Neural progenitor cell (in vitro differentiated cells): ENCODE results near the gene LRRC27. TPM values are rescaled to one million over a fixed set of nuclear protein-coding genes. Genes with fewer than 3 reads are reported as not detected.
A peak's percentile ranks its signal among the peaks of the same experiment; 100 is the strongest.
"Not testable (repeated sequence)": the region's sequence is repeated elsewhere in the genome, so short reads cannot be mapped to it uniquely, and the experiment has no call there.

Experiments used
- DNase-seq: peaks from one replicate; pipeline ENCODE4 v3.0.0-alpha.2; 2016; ENCODE audit warnings: low spot score
- H2AFZ ChIP-seq: fragments of 200-600 bp; sonication (generic); replicated peaks from 2 replicates; pipeline ENCODE4 v1.6.1; 2016; ENCODE audit warnings: antibody characterized with exemption
- H3F3A ChIP-seq: fragments of 200-600 bp; sonication (generic); 2 replicates; pipeline ENCODE4 v1.6.1; 2016; ENCODE audit warnings: antibody characterized with exemption, low read depth
- H3K27ac ChIP-seq: fragments of 200-600 bp; sonication (generic); 2 replicates; pipeline ENCODE4 v1.5.1; 2016; ENCODE audit warnings: mild to moderate bottlenecking
- H3K27me3 ChIP-seq: fragments of 200-600 bp; sonication (generic); 2 replicates; pipeline ENCODE4 v1.6.1; 2016; ENCODE audit warnings: mild to moderate bottlenecking, moderate library complexity
- H3K36me3 ChIP-seq: fragments of 200-600 bp; sonication (generic); 2 replicates; pipeline ENCODE4 v1.5.1; 2016
- H3K4me1 ChIP-seq: fragments of 200-600 bp; sonication (generic); 2 replicates; pipeline ENCODE4 v1.6.1; 2016; ENCODE audit warnings: mixed run types
- H3K4me2 ChIP-seq: fragments of 200-600 bp; sonication (generic); 2 replicates; pipeline ENCODE4 v1.6.1; 2016
- H3K4me3 ChIP-seq: fragments of 200-600 bp; sonication (generic); 2 replicates; pipeline ENCODE4 v1.5.1; 2016
- H3K79me2 ChIP-seq: fragments of 200-600 bp; sonication (generic); 2 replicates; pipeline ENCODE4 v1.6.1; 2016; ENCODE audit warnings: low read depth
- H3K9ac ChIP-seq: fragments of 200-600 bp; sonication (generic); 2 replicates; pipeline ENCODE4 v1.6.1; 2016
- H3K9me3 ChIP-seq: fragments of 200-600 bp; sonication (generic); 2 replicates; pipeline ENCODE4 v1.5.1; 2016; ENCODE audit warnings: low read depth
- H4K20me1 ChIP-seq: fragments of 200-600 bp; sonication (generic); 2 replicates; pipeline ENCODE4 v1.6.1; 2016; ENCODE audit warnings: low read depth
- H3K27ac Mint-ChIP-seq: 3 replicates; pipeline ENCODE4 v1.8.0; 2021; ENCODE audit warnings: mixed read lengths
- H3K27me3 Mint-ChIP-seq: 2 replicates; pipeline ENCODE4 v1.8.0; 2022; ENCODE audit warnings: low read depth, mild to moderate bottlenecking, inconsistent platforms, moderate library complexity, mixed read lengths; ENCODE audit not compliant: insufficient read depth
- H3K36me3 Mint-ChIP-seq: 3 replicates; pipeline ENCODE4 v1.8.0; 2021; ENCODE audit warnings: mixed read lengths
- H3K4me1 Mint-ChIP-seq: 3 replicates; pipeline ENCODE4 v1.8.0; 2021; ENCODE audit warnings: mixed read lengths
- H3K4me3 Mint-ChIP-seq: 3 replicates; pipeline ENCODE4 v1.8.0; 2021; ENCODE audit warnings: mild to moderate bottlenecking, moderate library complexity, mixed read lengths
- H3K9me3 Mint-ChIP-seq: 3 replicates; pipeline ENCODE4 v1.8.0; 2020; ENCODE audit warnings: mixed read lengths
- CTCF ChIP-seq: fragments of 200-600 bp; sonication (generic); IDR thresholded peaks from 2 replicates; pipeline ENCODE4 v1.5.1; 2017; ENCODE audit warnings: antibody characterized with exemption, mild to moderate bottlenecking
- EZH2 ChIP-seq: fragments of 200-600 bp; sonication (generic); IDR thresholded peaks from 2 replicates; pipeline ENCODE4 v1.6.1; 2017; ENCODE audit warnings: antibody characterized with exemption, mild to moderate bottlenecking, moderate library complexity
- EZH2phosphoT487 ChIP-seq: fragments of 200-600 bp; sonication (generic); IDR thresholded peaks from 2 replicates; pipeline ENCODE4 v1.6.1; 2017; ENCODE audit warnings: antibody characterized with exemption
- total RNA-seq: library from RNA; depleted of rRNA; stranded (reverse); fragments of >200 nt; gene quantifications from 2 replicates; pipeline ENCODE4 v1.2.3, GENCODE V29; 2015; ENCODE audit warnings: low replicate concordance

Gene LRRC27
- total RNA-seq, 1 donor from 2014 or later: 16.9 TPM

DNA sequence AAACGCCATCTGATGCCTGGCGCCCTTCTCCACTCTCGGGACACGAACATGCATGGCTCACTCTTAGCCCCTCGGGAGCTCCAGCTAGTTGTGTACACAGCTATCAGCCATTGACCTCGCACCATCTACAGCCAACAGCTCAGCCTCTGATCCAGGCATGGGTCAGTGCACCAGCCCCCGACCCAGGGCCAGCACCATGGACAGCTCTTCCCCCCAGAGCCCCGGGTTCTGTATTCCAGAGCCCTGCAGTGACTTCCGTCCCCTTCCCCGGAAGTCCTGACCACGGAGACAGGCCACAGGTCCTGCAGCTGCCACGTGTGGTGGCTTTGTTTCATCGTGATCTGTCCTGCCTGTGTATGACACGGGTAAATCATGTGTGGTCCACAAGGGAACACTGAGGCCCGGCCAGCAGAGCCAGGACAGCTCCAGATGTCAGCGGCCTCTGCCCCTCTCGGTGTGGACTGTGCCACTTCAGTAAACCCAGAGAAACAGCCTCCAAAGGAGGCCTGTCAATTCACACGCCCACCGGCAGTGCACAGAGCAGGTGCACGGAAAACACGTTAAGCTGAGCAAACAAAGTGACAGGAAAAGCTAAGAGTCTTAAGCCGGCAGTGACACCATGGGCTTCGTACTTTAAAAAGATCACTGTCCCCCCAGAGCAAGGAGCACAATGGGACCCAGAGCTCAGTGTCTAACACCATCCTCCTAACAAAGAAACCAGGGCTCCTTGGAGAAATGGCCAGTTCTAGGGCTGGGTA, 37.3 kb upstream of the LRRC27 start:
- peaks cover 38% of the 10 kb centered on the region for H3K4me1 Mint-ChIP-seq
- Histone ChIP-seq H3K27me3 (no peaks in the 10 kb centered on the region), H3K27ac (no peak overlapping the region), H3K4me1 (peaks cover 17% of the 10 kb centered on the region), H3F3A (no peaks in the 10 kb centered on the region), H2AFZ (no peak overlapping the region), H3K4me2 (no peak overlapping the region), H3K4me3 (no peak overlapping the region), H3K9me3 (no peaks in the 10 kb centered on the region), H3K36me3 (no peaks in the 10 kb centered on the region), H3K9ac (no peak overlapping the region), H3K79me2 (no peaks in the 10 kb centered on the region), H4K20me1 (peaks cover 66% of the 10 kb centered on the region)
- DNase-seq: peak; percentile 86
- TF ChIP-seq EZH2 (no peak), EZH2phosphoT487 (no peak), CTCF (no peak)
- peaks cover 2% of the 10 kb centered on the region for H3K9me3 Mint-ChIP-seq
- H3K27ac Mint-ChIP-seq: no peak overlapping the region
- H3K4me3 Mint-ChIP-seq: no peak overlapping the region
- peaks cover 3% of the 10 kb centered on the region for H3K27me3 Mint-ChIP-seq
- H3K36me3 Mint-ChIP-seq: no peaks in the 10 kb centered on the region

- not testable (repeated sequence) for H3K27ac ChIP-seq, H3K36me3 ChIP-seq, H3K9ac ChIP-seq, H3K27ac Mint-ChIP-seq, DNase-seq, H2AFZ ChIP-seq, H3K27me3 Mint-ChIP-seq, H3F3A ChIP-seq, H3K4me2 ChIP-seq, H3K36me3 Mint-ChIP-seq, H3K4me3 ChIP-seq, H3K9me3 Mint-ChIP-seq, H3K9me3 ChIP-seq, H3K27me3 ChIP-seq, H3K79me2 ChIP-seq
- H4K20me1 ChIP-seq: peaks cover 62% of the 10 kb centered on the region
- H3K4me1 Mint-ChIP-seq: peaks cover 38% of the 10 kb centered on the region
- H3K4me3 Mint-ChIP-seq: peak overlapping the region; percentile 6
- H3K4me1 ChIP-seq: peaks cover 17% of the 10 kb centered on the region
Measured at GRCh38 chr10:132295481-132295880, 36.5 kb upstream of the LRRC27 start.

DNA sequence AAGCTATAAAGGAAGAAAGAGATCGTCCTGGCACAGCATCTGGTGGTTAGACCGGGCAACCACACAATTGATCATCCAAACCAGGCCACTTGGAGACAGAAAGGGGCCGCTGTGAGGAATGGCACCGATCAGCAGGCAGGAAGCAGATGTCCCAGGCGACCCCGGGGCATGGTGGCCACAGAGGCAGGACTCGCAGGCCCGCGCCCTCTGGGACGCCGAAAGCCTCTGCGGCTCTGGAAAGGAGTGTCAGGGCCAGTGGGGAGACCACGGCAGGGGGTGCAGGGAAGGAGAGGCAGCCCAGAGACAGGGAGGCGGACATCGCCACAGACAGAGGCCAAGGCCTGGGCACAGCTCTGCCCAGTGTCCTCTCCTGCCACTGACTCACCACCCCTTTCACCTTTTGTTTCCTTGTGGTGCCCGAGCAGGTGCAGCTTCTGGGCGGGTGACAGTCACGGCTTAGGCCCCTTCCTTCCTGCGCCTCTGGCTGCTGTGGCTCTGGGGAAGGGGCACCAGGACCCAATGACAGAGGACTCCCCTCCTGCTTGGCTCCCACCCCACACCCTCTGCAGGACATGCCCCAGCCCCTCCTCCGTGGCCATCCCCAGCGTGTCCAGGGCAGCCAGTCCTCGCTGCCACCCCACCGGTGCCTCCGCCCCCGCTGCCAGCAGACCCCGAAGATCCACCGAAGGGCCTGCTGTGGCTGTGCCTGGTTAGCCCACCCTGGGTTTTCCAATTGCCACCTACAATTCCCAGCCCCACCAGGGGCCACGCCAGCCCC, 35.1 kb upstream of the LRRC27 start:
- no peaks in the 10 kb centered on the region for H3K9me3 Mint-ChIP-seq
- Histone ChIP-seq H3K9ac (no peak overlapping the region), H3K27ac (no peak overlapping the region), H4K20me1 (peaks cover 59% of the 10 kb centered on the region), H3K4me1 (peaks cover 17% of the 10 kb centered on the region), H3K36me3 (no peaks in the 10 kb centered on the region), H3K9me3 (no peaks in the 10 kb centered on the region), H3K4me2 (no peak overlapping the region), H3K79me2 (no peaks in the 10 kb centered on the region), H3F3A (no peaks in the 10 kb centered on the region), H3K27me3 (no peaks in the 10 kb centered on the region), H3K4me3 (no peak overlapping the region), H2AFZ (no peak overlapping the region)
- DNase-seq: no peak
- no peaks in the 10 kb centered on the region for H3K36me3 Mint-ChIP-seq
- no peaks in the 10 kb centered on the region for H3K27me3 Mint-ChIP-seq
- H3K4me3 Mint-ChIP-seq: no peak overlapping the region
- no peak overlapping the region for H3K27ac Mint-ChIP-seq
- TF ChIP-seq EZH2phosphoT487 (no peak), EZH2 (no peak), CTCF (no peak)
- H3K4me1 Mint-ChIP-seq: peaks cover 38% of the 10 kb centered on the region

- no peaks in the 10 kb centered on the region for H3K9me3 ChIP-seq
- no peak overlapping the region for H3K9ac ChIP-seq
- peak; percentile 42 for DNase-seq
- no peaks in the 10 kb centered on the region for H3F3A ChIP-seq
- peaks cover 55% of the 10 kb centered on the region for H4K20me1 ChIP-seq
- TF ChIP-seq EZH2phosphoT487: no peak
- peak; percentile 43 for TF ChIP-seq CTCF
- H3K4me2 ChIP-seq: no peak overlapping the region
- no peak overlapping the region for H3K4me3 ChIP-seq
- H2AFZ ChIP-seq: no peak overlapping the region
- H3K27ac ChIP-seq: no peak overlapping the region
- H3K4me1 ChIP-seq: peaks cover 17% of the 10 kb centered on the region
- Mint-ChIP-seq H3K4me3 (no peak overlapping the region), H3K27me3 (no peaks in the 10 kb centered on the region), H3K36me3 (no peaks in the 10 kb centered on the region), H3K9me3 (no peaks in the 10 kb centered on the region), H3K27ac (no peak overlapping the region), H3K4me1 (peaks cover 38% of the 10 kb centered on the region)
- H3K27me3 ChIP-seq: no peaks in the 10 kb centered on the region
- no peaks in the 10 kb centered on the region for H3K79me2 ChIP-seq
- H3K36me3 ChIP-seq: no peaks in the 10 kb centered on the region
Measured at GRCh38 chr10:132297526-132297925, 34.5 kb upstream of the LRRC27 start.
